Stimulated activated CD4-positive, alpha-beta T cell treated with anti-CD3 and anti-CD28 coated beads, Interleukin-15, amount 100 ng/mL, for 1 hour (primary cell): ENCODE results near the gene LPAR3.

Experiments
- DNase-seq, 2 donors: peaks; one replicate each; pipeline ENCODE4 v3.0.0-alpha.2; 2020; ENCODE audit warnings: low read depth in 1 of 2, low spot score in 1 of 2

Gene LPAR3

GRCh38 chr1:84833194-84833593 is 59.8 kb downstream of the LPAR3 start:
- no peak for DNase-seq

DNA sequence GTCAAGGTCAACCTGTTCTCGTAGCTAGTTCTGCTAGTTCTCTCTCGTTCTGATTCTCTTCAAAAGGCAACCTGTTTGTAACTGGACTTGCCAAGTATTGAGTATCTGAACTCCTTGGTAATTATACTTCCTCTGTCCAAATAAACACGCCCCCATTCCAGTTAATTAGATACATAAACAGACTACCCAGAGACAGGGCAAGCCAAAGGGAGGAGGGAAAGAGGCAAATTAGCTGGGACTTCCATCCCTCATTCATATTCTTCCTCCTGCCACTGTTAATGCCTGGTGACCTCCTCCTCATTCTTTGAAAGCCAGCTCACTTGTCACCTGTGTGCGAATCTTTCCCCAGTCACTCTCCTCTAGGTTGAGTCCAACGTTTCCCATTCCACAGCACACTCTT is 62.9 kb downstream of the LPAR3 start:
- no peak for DNase-seq

GRCh38 chr1:84827976-84828375 is 65.0 kb downstream of the LPAR3 start:
- DNase-seq, result no peak

DNA sequence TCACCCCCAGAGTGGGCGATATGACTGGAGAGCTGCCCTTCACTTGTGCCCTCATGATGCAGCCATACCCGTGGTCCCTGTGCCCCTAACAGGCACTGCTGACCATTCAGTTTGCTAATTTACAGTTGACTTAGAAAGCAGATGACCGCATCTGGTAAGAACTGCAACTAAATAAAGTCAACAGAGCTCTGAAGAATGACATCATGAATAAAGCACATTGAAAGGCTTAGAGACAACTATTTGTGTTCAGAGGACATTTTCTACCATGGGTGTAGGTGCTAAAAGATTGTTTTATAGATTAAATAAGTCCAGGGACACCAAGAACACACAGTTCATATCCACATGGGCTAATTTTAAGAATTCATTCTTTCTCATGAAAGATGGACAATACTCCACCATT is 65.5 kb downstream of the LPAR3 start:
- no peak for DNase-seq

- no peak for DNase-seq
Observed at GRCh38 chr1:84825161-84825560, 67.8 kb downstream of the LPAR3 start.

- no peak for DNase-seq
Observed at GRCh38 chr1:84823991-84824390, 69.0 kb downstream of the LPAR3 start.

GRCh38 chr1:84823511-84823910 is 69.5 kb downstream of the LPAR3 start:
- no peak for DNase-seq

GRCh38 chr1:84810343-84810742 is 82.7 kb downstream of the LPAR3 start:
- no peak for DNase-seq

DNA sequence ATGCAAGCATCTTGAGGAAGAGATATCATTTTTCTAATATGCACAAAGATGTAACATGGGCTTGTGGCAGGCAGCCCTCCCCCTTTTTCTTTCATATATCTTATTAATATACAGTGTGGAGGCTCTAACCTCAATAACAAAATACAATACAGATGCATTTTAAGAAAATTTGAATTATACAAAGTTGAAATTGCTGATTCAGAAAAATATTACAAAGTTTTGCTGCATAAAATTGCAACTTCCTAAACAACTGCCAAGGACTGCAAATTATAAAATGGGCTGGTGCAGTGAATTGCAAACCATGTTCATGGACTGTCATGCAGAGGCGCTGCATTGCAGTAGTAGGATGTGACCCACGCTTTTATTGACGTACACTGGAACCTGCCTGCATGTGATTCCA is 84.0 kb downstream of the LPAR3 start:
- no peak for DNase-seq

DNA sequence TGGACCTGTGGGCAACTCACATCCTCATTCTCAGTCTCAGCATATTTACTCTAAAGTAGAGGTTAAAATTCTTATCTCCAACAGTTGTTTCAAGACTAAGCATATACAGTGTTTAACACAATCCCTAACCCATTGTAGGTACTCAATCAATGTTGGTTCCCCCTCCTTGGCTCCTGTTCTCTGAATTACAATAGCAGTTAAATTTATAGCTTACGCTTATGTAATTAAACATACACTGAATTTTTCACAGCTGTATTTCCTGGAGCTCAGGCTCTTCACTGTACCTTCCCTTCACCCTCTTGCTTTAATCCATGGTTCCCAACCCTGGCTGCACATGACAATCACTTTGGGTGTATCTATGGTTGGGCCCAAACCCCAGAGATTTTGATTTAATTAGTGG is 89.4 kb downstream of the LPAR3 start:
- no peak for DNase-seq

DNA sequence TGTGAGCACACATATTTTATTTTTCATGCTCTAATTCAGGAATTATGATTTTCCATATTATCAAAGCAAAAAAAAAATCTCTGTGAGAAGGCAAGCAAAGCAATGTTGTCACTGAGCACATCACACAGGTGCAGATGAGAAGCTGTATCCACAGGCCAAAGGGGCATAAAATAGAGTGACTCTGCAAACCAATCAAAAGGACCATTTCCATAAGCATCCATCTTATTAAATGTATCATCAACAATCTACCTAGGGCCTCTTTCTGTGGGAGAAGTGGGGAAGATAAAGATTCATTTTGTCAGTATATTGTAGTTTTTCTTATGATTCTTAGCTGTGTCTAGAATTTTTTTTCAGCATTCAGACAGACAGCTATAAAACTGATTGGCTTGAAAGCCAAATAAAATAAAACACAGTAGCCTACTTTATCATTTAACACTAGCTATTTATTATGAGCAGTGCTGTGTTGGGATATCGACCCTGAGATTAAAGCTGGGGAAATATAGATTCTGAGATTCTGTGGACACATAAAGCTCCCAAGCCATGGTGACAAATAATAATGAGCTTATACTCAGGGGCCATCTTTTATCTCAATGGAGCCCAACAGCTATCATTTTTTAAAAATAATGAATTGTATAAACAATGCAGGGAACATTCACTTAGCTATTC is 90.3 kb downstream of the LPAR3 start:
- no peak for DNase-seq

DNA sequence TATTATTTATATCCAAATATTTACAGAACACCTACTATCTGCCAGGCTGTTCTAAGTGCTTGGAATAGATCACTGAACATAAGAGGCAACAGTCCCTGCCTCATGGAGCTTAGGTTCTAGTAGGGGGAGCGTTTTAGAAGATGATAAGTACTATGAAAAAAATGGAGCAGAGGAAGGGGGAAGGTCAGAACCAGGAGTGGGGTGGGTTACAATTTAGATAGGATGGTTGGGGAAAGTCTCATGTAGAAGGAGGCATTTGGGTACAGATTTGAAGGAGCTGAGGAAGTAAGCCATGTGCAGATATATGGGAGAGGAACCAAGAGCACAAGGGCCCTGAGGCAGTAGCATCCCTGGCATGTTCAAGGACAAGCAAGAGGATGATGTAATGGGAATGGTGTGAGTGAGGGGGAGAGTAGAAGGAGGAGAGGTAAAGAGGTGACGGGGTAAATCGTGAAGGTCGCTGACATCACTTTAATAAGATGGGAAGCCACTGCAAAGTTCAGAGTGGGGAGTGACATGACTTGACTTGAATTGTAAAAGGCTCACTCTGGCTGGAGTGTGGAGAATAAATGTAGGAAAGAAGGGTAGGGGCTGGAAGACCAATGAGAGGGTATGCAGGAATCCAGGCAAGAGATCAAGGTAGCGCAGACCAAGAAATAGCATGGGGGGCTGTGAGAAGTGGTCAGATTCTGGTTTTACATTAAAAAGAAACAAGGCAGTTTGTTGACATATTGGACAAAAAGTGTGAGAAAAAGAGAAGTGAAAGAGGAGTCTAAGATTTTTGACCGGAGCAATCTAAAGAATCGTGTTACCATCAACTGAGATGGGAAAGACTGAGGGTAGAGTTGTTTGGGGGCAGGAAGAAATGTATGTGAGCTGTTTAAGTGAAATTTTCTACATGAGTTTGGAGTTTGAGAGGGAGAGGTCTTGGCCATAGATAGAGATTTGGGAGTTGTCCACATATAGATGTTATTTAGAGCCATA is 92.6 kb downstream of the LPAR3 start:
- no peak for DNase-seq

GRCh38 chr1:84797603-84798002 is 95.4 kb downstream of the LPAR3 start:
- no peak for DNase-seq

DNA sequence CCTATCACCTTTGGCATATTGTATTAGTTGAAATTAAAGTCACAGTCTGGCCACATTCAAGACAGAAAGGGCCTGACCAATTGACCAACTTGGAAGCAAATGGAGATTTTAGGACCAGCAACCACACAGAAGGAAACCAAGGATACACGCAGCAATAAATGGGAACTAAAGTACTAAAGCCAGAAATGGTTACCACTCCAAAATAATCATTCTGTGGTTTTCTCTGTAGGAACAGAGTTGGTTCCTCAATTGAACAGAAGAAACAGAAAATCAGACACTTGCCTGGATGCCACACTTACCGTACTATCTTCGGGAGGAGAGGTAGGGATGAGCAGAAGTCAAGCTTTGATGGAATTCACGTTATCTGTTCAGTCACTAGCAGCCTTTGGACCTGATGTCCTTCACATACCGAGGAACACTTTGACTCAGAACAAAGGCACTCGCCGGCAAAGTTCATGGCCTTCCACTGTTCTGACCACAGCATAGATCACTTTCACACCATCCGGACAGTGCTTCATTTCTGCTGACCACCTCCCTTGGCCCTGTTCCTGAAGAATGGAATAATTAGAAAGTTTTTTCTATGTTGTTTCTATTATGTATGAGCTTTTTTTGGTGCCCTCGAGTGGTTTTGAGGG is 96.9 kb downstream of the LPAR3 start:
- no peak for DNase-seq

GRCh38 chr1:84795213-84795612 is 97.8 kb downstream of the LPAR3 start:
- DNase-seq, result no peak

DNA sequence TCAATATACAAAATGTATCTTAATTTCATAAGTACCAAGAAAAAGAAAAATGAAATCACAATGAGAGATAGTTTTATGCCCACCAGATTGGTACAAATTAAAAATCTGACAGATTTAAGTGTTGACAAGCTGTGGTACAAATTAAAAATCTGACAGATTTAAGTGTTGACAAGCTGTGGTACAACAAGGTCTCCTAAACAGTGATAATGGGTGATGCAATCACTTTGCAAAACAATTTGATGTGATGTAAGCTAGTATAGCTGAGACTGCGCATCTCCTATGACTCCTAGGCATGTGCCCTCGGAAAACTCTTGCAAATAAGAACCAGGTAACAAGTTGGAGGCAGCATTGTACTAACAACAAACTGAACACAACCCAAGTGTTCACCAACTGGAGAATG is 100.6 kb downstream of the LPAR3 start:
- no peak for DNase-seq

DNA sequence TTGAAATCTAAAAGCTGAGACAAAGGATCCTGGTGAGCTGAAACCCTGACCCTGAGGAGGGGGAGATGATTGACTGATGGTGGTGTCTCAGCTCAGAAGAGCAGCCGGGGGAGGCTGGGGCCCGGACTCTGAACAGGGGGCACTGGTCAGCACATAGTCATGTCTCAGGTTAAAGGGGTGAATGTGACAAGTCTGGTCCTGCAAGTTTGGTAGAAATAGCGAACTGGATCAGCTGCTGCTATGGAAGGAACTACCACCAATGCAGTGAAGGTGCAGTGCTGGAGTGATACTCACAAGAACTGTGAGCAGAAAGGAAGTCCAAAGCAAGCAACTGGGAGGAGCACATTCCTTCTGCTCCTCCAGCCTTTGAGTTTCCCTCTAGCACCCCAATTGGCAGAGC is 104.0 kb downstream of the LPAR3 start:
- DNase-seq, result no peak

DNA sequence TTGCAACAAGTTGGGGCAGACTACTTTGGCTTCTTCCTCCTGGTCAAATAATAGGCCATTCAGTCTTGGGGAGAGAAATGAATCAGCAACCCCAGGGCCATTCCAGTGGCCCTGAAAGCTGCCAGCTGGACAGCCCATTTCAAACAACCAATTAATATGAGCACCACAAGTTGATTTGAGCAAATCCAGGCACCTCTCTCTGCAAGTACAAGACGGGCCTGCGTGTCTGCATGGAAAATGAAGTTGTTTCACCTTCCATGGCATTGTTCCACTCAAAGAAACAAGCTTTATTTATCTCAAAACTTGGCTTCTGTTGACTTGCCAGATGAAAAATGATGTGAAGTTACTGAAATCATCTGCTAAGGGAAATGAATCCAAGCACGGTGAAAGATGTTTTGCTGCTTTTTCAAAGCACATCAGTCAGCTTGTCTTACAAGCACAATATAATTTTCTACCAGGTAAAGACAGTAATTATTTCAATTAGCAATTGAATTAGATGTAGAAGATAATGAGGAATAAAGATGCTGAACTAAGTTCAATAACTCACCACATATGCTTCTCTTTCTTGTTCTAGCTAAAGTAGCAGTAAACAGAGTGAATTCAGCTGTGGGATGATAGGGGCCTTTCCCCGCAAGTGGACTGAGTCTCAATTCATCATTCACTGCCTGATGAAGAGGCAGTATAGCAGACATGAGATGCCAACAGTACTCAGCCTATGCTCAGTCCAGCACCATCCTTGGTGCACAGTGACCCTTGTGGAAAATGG is 107.6 kb downstream of the LPAR3 start:
- no peak for DNase-seq

- DNase-seq, result no peak
Observed at GRCh38 chr1:84782881-84783280, 110.1 kb downstream of the LPAR3 start.

GRCh38 chr1:84781946-84782771 is 110.8 kb downstream of the LPAR3 start:
- DNase-seq, result peak; percentile 60 to 74
